Lower lobe of right lung (tissue), 2 donors: Measurements from ENCODE around the gene TENM3. TPM values are rescaled to one million over a fixed set of nuclear protein-coding genes. Genes with fewer than 3 reads are reported as not detected.

Experiments used
- ATAC-seq, 2 donors: fragments of 200-7000 bp; cut with Tn5 transposase; one replicate each; pipeline ENCODE4 v1.9.1; 2020 to 2022; ENCODE audit warnings: mild to moderate bottlenecking in 2 of 2, moderate library complexity in 2 of 2
- DNase-seq: peaks from one replicate; pipeline ENCODE4 v3.0.0-alpha.2; 2020
- H3K27ac ChIP-seq: fragments of 200-600 bp; one replicate; pipeline ENCODE4 v1.8.0; 2022
- H3K27me3 ChIP-seq: fragments of 200-600 bp; one replicate; pipeline ENCODE4 v1.8.0; 2022; ENCODE audit warnings: low read depth
- H3K36me3 ChIP-seq: fragments of 200-600 bp; one replicate; pipeline ENCODE4 v1.8.0; 2022; ENCODE audit warnings: mild to moderate bottlenecking
- H3K4me1 ChIP-seq: fragments of 200-600 bp; one replicate; pipeline ENCODE4 v1.8.0; 2022
- H3K4me3 ChIP-seq: fragments of 200-600 bp; one replicate; pipeline ENCODE4 v1.8.0; 2022; ENCODE audit warnings: mild to moderate bottlenecking
- H3K9me3 ChIP-seq: fragments of 200-600 bp; one replicate; pipeline ENCODE4 v1.8.0; 2022
- CTCF ChIP-seq: fragments of 200-600 bp; IDR thresholded peaks from one replicate; pipeline ENCODE4 v1.8.0; 2022; ENCODE audit warnings: antibody characterized with exemption, mild to moderate bottlenecking
- intact Hi-C: fragments of 100-400 bp; cut with DNase I; formaldehyde crosslinking; loops from one replicate; pipeline ENCODE4 v1.11.0; 2022
- total RNA-seq: library from RNA; stranded (reverse); fragmentation: NEBNext Ultra II Directional; extraction: Animal tissue kit (Norgen Biotek cat#: 25700); gene quantifications from one replicate; pipeline ENCODE4 v1.2.1, GENCODE V29; 2021
- donor health status: DM: no; HTN: yes; CAD: no; lungs with severe emphysema.

TENM3 gene
- total RNA-seq, 1 donor from 2014 or later, result 1.9 TPM

DNA sequence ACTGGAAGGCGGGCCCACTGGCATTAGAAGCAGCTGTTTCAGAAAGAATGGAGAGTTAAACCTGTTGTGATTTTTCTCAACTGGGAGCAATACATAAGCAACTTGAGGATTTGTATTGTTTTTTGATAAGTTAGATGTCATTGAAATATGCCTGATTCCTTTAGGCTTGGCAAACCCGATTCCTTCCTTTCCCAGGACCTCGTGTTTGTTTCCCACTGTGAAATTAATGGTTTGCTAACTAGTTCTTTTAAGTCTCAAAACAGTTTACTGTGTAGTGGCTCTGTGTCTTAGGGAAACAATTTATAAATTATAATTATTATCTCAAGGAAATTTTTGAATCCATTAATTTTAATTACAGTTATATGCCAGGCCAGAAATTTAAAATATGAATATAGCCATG, 456.0 kb downstream of the TENM3 start:
- ATAC-seq (no peak), DNase-seq (no peak)
- no peaks in the 10 kb centered on the region for H3K36me3 ChIP-seq
- intact Hi-C loops, result no loop called here
- H3K9me3 ChIP-seq, result no peaks in the 10 kb centered on the region
- no peak overlapping the region for H3K27ac ChIP-seq
- H3K4me1 ChIP-seq, result no peaks in the 10 kb centered on the region
- no peaks in the 10 kb centered on the region for H3K27me3 ChIP-seq
- TF ChIP-seq CTCF, result no peak
- H3K4me3 ChIP-seq, result no peak overlapping the region

- intact Hi-C loops, result no loop called here
- H3K9me3 ChIP-seq, result no peaks in the 10 kb centered on the region
- no peak overlapping the region for H3K27ac ChIP-seq
- no peak overlapping the region for H3K4me3 ChIP-seq
- no peak for ATAC-seq
- no peaks in the 10 kb centered on the region for H3K36me3 ChIP-seq
- no peak for TF ChIP-seq CTCF
- no peaks in the 10 kb centered on the region for H3K27me3 ChIP-seq
- DNase-seq, result no peak
- no peaks in the 10 kb centered on the region for H3K4me1 ChIP-seq
Measured at GRCh38 chr4:182699795-182700194, 456.6 kb downstream of the TENM3 start.

- no peak for ATAC-seq
- no peak overlapping the region for H3K4me3 ChIP-seq
- no peaks in the 10 kb centered on the region for H3K9me3 ChIP-seq
- H3K27ac ChIP-seq, result no peak overlapping the region
- DNase-seq, result no peak
- no peaks in the 10 kb centered on the region for H3K36me3 ChIP-seq
- H3K27me3 ChIP-seq, result no peaks in the 10 kb centered on the region
- TF ChIP-seq CTCF, result no peak
- intact Hi-C loops, result no loop called here
- no peaks in the 10 kb centered on the region for H3K4me1 ChIP-seq
Measured at GRCh38 chr4:182700362-182701160, 457.4 kb downstream of the TENM3 start.

- no peak for ATAC-seq
- intact Hi-C loops, result no loop called here
- Histone ChIP-seq H3K36me3 (no peaks in the 10 kb centered on the region), H3K9me3 (no peaks in the 10 kb centered on the region), H3K27me3 (no peaks in the 10 kb centered on the region), H3K4me3 (no peak overlapping the region), H3K4me1 (no peaks in the 10 kb centered on the region), H3K27ac (no peak overlapping the region)
- no peak for DNase-seq
- no peak for TF ChIP-seq CTCF
Measured at GRCh38 chr4:182704077-182704476, 460.9 kb downstream of the TENM3 start.

DNA sequence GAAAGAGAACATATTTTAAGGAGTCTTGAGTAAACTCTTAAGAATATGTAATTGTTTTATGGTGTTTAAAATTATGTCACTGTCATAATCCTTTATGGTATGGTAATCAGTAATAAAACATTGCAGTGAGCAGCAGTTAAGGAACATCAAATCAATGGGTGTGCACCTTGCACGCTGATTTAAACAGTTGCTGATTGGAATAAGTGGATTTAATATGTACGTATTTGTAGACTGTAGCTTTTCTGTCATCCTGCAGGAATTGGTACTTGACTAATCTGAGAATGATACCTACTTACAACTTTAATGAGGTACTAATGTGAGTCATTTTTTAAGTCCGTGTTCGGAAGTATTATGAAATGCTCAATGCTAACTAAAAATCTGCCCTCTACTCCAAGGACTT, 461.7 kb downstream of the TENM3 start:
- intact Hi-C loops, result no loop called here
- no peak for TF ChIP-seq CTCF
- DNase-seq (no peak), ATAC-seq (no peak)
- H3K9me3 ChIP-seq, result no peaks in the 10 kb centered on the region
- H3K4me1 ChIP-seq, result no peaks in the 10 kb centered on the region
- no peak overlapping the region for H3K4me3 ChIP-seq
- no peaks in the 10 kb centered on the region for H3K27me3 ChIP-seq
- H3K27ac ChIP-seq, result no peak overlapping the region
- H3K36me3 ChIP-seq, result no peaks in the 10 kb centered on the region
